Endothelial cell of umbilical vein (primary cell): ENCODE results near the gene SEMA4D.

Experiments
- EZH2 ChIP-seq: IDR thresholded peaks from 2 replicates; pipeline ENCODE4 v1.6.1; 2012; ENCODE audit warnings: borderline replicate concordance, low read depth, mild to moderate bottlenecking, moderate library complexity, low read length, inconsistent platforms; ENCODE audit not compliant: severe bottlenecking
- POLR2A ChIP-seq: IDR thresholded peaks from 2 replicates; pipeline ENCODE4 v1.6.1; 2012; ENCODE audit warnings: low read depth, mild to moderate bottlenecking, control low read depth, low read length
- TF ChIP-seq, protein P1 (sequence below), 2 donors: IDR thresholded peaks; 1 replicate in 1 of 2; 2 replicates in 1 of 2; pipeline ENCODE4 v1.5.1; 2011; ENCODE audit warnings: low read length in 2 of 2, mild to moderate bottlenecking in 2 of 2, moderate library complexity in 2 of 2, control low read depth in 1 of 2, inconsistent platforms in 1 of 2, low read depth in 1 of 2; ENCODE audit not compliant: insufficient read depth in 1 of 2; ENCODE audit errors: extremely low read depth in 1 of 2

DNA sequence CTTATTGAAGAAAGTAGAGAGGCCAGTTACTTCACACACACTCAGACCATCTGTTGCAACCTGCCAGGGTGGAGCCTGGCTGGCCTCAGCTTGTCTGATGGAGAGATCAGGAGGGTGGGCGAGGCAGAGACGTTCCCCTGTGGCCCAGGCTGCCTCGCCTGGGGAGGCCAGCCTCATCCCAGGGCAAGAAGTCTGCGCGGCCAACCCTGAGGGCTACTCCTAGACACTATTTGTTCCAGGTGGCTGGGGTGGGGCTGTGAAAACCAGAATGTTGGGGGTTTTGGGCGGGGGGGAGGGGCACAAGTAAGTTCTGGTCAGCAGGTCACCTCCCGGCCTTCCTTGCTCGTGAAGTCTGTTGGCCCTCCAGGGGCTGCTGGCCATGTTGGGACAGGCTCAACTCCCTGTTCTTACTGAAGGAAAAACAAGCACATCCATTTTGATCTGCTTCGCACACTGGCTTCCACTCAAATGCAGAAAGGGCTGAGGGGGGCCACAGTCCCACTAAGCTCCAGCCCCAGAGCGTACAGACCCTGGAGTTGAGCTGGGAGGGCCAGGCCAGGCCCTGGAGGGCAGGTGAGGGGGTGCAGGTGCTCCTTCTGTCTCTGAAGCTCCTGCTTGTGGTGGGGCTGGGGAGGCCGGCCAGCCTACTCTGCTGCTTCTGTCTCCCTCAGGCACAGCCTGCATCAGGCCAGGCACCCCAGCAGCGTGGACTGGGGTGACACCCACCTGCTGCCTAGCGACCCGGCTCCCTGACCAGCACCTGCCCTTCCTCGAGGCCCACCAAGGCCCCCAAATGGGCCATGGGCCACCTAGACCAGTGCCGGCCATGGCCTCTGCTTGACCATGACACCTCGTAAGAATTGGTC is 133.0 kb downstream of the SEMA4D start:
- TF ChIP-seq POLR2A, result no peak
- TF ChIP-seq EZH2, result no peak
- TF ChIP-seq, protein P1, sequence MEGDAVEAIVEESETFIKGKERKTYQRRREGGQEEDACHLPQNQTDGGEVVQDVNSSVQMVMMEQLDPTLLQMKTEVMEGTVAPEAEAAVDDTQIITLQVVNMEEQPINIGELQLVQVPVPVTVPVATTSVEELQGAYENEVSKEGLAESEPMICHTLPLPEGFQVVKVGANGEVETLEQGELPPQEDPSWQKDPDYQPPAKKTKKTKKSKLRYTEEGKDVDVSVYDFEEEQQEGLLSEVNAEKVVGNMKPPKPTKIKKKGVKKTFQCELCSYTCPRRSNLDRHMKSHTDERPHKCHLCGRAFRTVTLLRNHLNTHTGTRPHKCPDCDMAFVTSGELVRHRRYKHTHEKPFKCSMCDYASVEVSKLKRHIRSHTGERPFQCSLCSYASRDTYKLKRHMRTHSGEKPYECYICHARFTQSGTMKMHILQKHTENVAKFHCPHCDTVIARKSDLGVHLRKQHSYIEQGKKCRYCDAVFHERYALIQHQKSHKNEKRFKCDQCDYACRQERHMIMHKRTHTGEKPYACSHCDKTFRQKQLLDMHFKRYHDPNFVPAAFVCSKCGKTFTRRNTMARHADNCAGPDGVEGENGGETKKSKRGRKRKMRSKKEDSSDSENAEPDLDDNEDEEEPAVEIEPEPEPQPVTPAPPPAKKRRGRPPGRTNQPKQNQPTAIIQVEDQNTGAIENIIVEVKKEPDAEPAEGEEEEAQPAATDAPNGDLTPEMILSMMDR (IDR thresholded peaks at IDR 0.05; ENCODE audit: extremely low read depth in 1 of 2, insufficient read depth in 1 of 2, low read depth in 1 of 2, low read length in 2 of 2), result no peak
